K562 (cell line): ENCODE measurements around the gene KMT2C. TPM values are rescaled to one million over a fixed set of nuclear protein-coding genes. Genes with fewer than 3 reads are reported as not detected.

Experiments used
- KAT7 ChIP-seq: sonication (generic); formaldehyde crosslinking; IDR thresholded peaks from 2 replicates; pipeline ENCODE4 v1.8.0; 2022; ENCODE audit warnings: missing genetic modification reagents, mild to moderate bottlenecking, borderline replicate concordance
- KHSRP ChIP-seq: fragments of 450-650 bp; IDR thresholded peaks from 2 replicates; pipeline ENCODE4 v1.6.1; 2017
- MCM3 ChIP-seq: fragments of 450-650 bp; IDR thresholded peaks from 2 replicates; pipeline ENCODE4 v1.6.1; 2016
- MEIS2 ChIP-seq: fragments of 450-650 bp; IDR thresholded peaks from 2 replicates; pipeline ENCODE4 v1.6.1; 2014; ENCODE audit warnings: mild to moderate bottlenecking; ENCODE audit not compliant: partially characterized antibody
- POLR2A ChIP-seq: fragments of 450-650 bp; conservative IDR thresholded peaks from 2 replicates; pipeline ENCODE4 v1.6.1; 2016
- SIX5 ChIP-seq, 2 experiments: IDR thresholded peaks; 2 replicates each; pipeline ENCODE4 v1.6.1; 2011; ENCODE audit warnings: low read length in 2 of 2, borderline replicate concordance in 1 of 2, low read depth in 1 of 2, mild to moderate bottlenecking in 1 of 2, moderate library complexity in 1 of 2; ENCODE audit not compliant: insufficient read depth in 1 of 2
- ZNF140 ChIP-seq: fragments of 250-450 bp; sonication (Bioruptor Pico); IDR thresholded peaks from 2 replicates; pipeline ENCODE4 v1.8.0; 2021; ENCODE audit warnings: moderate library complexity, mild to moderate bottlenecking, inconsistent platforms
- ZNF253 ChIP-seq: fragments of 250-450 bp; sonication (Bioruptor Pico); conservative IDR thresholded peaks from 2 replicates; pipeline ENCODE4 v1.6.1; 2021; ENCODE audit warnings: mild to moderate bottlenecking
- ZNF347 ChIP-seq: fragments of 450-650 bp; formaldehyde crosslinking; IDR thresholded peaks from 2 replicates; pipeline ENCODE4 v1.4.0; 2020; ENCODE audit warnings: low read depth, mild to moderate bottlenecking, moderate library complexity
- ZZZ3 ChIP-seq: fragments of 450-650 bp; IDR thresholded peaks from 2 replicates; pipeline ENCODE4 v1.6.1; 2016; ENCODE audit warnings: antibody characterized with exemption, mild to moderate bottlenecking, moderate library complexity
- polyA plus RNA-seq, 8 experiments: library from polyadenylated mRNA; depleted of rRNA in 4 of 8; stranded (reverse) in 5 of 8; unstranded in 3 of 8; fragments of >200 nt; fragmentation: Nextera tagmentation in 2 of 8; fragmentation: Illumina TruSeq in 1 of 8; extraction: Ambion mirVana in 2 of 8; extraction: Trizol in 1 of 8; gene quantifications; 2 replicates each; pipeline versions ENCODE4 v1.2.1 to v1.2.3, GENCODE V29; 2011 to 2014; ENCODE audit warnings: inconsistent platforms in 1 of 8, missing spikeins in 1 of 8
- total RNA-seq, 7 experiments: library from RNA; depleted of rRNA in 6 of 7; stranded (reverse); fragments of >200 nt in 6 of 7; fragmentation: Illumina TruSeq in 2 of 7; extraction: Trizol in 2 of 7; gene quantifications; 2 replicates each; pipeline versions ENCODE4 v1.2.1 to v1.2.3, GENCODE V29; 2011 to 2021; ENCODE audit warnings: low replicate concordance in 1 of 7
- TF ChIP-seq, protein P1 (sequence below): sonication (generic); formaldehyde crosslinking; IDR thresholded peaks from 2 replicates; pipeline ENCODE4 v1.9.0; 2022; ENCODE audit warnings: mild to moderate bottlenecking, missing genetic modification reagents
- TF ChIP-seq, protein P2 (sequence below): fragments of 450-650 bp; IDR thresholded peaks from 2 replicates; pipeline ENCODE4 v1.6.1; 2016
- TF ChIP-seq, protein P3 (sequence below): sonication (generic); formaldehyde crosslinking; IDR thresholded peaks from 2 replicates; pipeline ENCODE4 v1.8.1; 2023; ENCODE audit warnings: mild to moderate bottlenecking, missing genetic modification reagents
- TF ChIP-seq, protein P4 (sequence below): sonication (generic); IDR thresholded peaks from 2 replicates; pipeline ENCODE4 v1.6.1; 2016
- TF ChIP-seq, protein P5 (sequence below): fragments of 250-450 bp; sonication (Bioruptor Pico); IDR thresholded peaks from 2 replicates; pipeline ENCODE4 v1.4.0; 2020
- TF ChIP-seq, protein P6 (sequence below): fragments of 250-450 bp; sonication (Bioruptor Pico); IDR thresholded peaks from 2 replicates; pipeline ENCODE4 v1.8.0; 2022; ENCODE audit warnings: inconsistent platforms
- TF ChIP-seq, protein P7 (sequence below): fragments of 450-650 bp; IDR thresholded peaks from 2 replicates; pipeline ENCODE4 v1.6.1; 2014; ENCODE audit warnings: low read depth, mild to moderate bottlenecking, moderate library complexity, borderline replicate concordance
- TF ChIP-seq, protein P8 (sequence below): fragments of 450-650 bp; IDR thresholded peaks from 2 replicates; pipeline ENCODE4 v1.6.1; 2016; ENCODE audit warnings: borderline replicate concordance

KMT2C gene
- total and polyA plus RNA-seq, 9 of the 15 experiments (the other 6 are each of a cell fraction or from before 2014, with no cell fraction given): 4.9 to 67.8 (median 27.1) TPM

DNA sequence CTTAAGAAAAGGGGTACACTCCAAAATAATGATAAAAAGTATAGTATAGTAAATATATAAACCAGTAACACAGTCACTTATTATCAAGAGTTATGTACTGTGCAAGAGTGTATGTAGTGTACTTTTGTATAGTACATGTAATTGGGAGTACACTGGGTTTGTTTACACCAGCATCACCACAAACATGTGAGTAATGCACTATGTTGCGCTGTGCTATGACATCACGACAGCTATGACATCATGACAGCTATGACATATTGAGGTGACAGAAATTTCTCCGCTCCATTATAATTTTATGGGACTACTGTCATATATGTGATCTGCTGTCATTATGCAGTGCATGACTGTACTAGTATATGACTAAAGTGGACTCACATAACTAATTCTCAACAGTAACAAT is 84.6 kb downstream of the KMT2C start (continued):
- no peak for TF ChIP-seq KAT7 (CRISPR knock-in tag)
- TF ChIP-seq, protein P1, sequence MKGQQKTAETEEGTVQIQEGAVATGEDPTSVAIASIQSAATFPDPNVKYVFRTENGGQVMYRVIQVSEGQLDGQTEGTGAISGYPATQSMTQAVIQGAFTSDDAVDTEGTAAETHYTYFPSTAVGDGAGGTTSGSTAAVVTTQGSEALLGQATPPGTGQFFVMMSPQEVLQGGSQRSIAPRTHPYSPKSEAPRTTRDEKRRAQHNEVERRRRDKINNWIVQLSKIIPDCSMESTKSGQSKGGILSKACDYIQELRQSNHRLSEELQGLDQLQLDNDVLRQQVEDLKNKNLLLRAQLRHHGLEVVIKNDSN (CRISPR knock-in tag): no peak
- no peak for TF ChIP-seq ZZZ3
- TF ChIP-seq POLR2A: no peak
- TF ChIP-seq KHSRP: 0 out of 2 replicates have a peak, but pooled peaks have one; percentile 43
- no peak for TF ChIP-seq MCM3
- TF ChIP-seq ZNF253 (CRISPR knock-in tag): no peak
- TF ChIP-seq, protein P2, sequence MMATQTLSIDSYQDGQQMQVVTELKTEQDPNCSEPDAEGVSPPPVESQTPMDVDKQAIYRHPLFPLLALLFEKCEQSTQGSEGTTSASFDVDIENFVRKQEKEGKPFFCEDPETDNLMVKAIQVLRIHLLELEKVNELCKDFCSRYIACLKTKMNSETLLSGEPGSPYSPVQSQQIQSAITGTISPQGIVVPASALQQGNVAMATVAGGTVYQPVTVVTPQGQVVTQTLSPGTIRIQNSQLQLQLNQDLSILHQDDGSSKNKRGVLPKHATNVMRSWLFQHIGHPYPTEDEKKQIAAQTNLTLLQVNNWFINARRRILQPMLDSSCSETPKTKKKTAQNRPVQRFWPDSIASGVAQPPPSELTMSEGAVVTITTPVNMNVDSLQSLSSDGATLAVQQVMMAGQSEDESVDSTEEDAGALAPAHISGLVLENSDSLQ: no peak
- TF ChIP-seq, protein P3, sequence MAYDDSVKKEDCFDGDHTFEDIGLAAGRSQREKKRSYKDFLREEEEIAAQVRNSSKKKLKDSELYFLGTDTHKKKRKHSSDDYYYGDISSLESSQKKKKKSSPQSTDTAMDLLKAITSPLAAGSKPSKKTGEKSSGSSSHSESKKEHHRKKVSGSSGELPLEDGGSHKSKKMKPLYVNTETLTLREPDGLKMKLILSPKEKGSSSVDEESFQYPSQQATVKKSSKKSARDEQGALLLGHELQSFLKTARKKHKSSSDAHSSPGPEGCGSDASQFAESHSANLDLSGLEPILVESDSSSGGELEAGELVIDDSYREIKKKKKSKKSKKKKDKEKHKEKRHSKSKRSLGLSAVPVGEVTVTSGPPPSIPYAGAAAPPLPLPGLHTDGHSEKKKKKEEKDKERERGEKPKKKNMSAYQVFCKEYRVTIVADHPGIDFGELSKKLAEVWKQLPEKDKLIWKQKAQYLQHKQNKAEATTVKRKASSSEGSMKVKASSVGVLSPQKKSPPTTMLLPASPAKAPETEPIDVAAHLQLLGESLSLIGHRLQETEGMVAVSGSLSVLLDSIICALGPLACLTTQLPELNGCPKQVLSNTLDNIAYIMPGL: no peak
- no peak for TF ChIP-seq SIX5 (IDR thresholded peaks at IDR 0.05; ENCODE audit: borderline replicate concordance in 1 of 2, insufficient read depth in 1 of 2, low read depth in 1 of 2, low read length in 2 of 2)
- no peak for TF ChIP-seq MEIS2
- TF ChIP-seq ZNF347 (CRISPR knock-in tag): no peak
- TF ChIP-seq, protein P4, sequence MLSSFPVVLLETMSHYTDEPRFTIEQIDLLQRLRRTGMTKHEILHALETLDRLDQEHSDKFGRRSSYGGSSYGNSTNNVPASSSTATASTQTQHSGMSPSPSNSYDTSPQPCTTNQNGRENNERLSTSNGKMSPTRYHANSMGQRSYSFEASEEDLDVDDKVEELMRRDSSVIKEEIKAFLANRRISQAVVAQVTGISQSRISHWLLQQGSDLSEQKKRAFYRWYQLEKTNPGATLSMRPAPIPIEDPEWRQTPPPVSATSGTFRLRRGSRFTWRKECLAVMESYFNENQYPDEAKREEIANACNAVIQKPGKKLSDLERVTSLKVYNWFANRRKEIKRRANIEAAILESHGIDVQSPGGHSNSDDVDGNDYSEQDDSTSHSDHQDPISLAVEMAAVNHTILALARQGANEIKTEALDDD: no peak
- TF ChIP-seq, protein P5, sequence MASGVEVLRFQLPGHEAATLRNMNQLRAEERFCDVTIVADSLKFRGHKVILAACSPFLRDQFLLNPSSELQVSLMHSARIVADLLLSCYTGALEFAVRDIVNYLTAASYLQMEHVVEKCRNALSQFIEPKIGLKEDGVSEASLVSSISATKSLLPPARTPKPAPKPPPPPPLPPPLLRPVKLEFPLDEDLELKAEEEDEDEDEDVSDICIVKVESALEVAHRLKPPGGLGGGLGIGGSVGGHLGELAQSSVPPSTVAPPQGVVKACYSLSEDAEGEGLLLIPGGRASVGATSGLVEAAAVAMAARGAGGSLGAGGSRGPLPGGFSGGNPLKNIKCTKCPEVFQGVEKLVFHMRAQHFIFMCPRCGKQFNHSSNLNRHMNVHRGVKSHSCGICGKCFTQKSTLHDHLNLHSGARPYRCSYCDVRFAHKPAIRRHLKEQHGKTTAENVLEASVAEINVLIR (CRISPR knock-in tag): peak; percentile 59; the same call in 1 of the 2 replicates
- TF ChIP-seq, protein P6, sequence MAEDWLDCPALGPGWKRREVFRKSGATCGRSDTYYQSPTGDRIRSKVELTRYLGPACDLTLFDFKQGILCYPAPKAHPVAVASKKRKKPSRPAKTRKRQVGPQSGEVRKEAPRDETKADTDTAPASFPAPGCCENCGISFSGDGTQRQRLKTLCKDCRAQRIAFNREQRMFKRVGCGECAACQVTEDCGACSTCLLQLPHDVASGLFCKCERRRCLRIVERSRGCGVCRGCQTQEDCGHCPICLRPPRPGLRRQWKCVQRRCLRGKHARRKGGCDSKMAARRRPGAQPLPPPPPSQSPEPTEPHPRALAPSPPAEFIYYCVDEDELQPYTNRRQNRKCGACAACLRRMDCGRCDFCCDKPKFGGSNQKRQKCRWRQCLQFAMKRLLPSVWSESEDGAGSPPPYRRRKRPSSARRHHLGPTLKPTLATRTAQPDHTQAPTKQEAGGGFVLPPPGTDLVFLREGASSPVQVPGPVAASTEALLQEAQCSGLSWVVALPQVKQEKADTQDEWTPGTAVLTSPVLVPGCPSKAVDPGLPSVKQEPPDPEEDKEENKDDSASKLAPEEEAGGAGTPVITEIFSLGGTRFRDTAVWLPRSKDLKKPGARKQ (CRISPR knock-in tag): 0 out of 2 replicates have a peak, but pooled peaks have one; percentile 29
- TF ChIP-seq, protein P7, sequence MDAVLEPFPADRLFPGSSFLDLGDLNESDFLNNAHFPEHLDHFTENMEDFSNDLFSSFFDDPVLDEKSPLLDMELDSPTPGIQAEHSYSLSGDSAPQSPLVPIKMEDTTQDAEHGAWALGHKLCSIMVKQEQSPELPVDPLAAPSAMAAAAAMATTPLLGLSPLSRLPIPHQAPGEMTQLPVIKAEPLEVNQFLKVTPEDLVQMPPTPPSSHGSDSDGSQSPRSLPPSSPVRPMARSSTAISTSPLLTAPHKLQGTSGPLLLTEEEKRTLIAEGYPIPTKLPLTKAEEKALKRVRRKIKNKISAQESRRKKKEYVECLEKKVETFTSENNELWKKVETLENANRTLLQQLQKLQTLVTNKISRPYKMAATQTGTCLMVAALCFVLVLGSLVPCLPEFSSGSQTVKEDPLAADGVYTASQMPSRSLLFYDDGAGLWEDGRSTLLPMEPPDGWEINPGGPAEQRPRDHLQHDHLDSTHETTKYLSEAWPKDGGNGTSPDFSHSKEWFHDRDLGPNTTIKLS: no peak
- no peak for TF ChIP-seq ZNF140 (CRISPR knock-in tag)
- TF ChIP-seq, protein P8, sequence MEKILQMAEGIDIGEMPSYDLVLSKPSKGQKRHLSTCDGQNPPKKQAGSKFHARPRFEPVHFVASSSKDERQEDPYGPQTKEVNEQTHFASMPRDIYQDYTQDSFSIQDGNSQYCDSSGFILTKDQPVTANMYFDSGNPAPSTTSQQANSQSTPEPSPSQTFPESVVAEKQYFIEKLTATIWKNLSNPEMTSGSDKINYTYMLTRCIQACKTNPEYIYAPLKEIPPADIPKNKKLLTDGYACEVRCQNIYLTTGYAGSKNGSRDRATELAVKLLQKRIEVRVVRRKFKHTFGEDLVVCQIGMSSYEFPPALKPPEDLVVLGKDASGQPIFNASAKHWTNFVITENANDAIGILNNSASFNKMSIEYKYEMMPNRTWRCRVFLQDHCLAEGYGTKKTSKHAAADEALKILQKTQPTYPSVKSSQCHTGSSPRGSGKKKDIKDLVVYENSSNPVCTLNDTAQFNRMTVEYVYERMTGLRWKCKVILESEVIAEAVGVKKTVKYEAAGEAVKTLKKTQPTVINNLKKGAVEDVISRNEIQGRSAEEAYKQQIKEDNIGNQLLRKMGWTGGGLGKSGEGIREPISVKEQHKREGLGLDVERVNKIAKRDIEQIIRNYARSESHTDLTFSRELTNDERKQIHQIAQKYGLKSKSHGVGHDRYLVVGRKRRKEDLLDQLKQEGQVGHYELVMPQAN: no peak
